NCI-H1694 treated with DMSO at 0.1 percent for 48 hours (cell line): ENCODE results near the gene ZNF394.
A peak's percentile ranks its signal among the peaks of the same experiment; 100 is the strongest.

Experiments
- DNase-seq: peaks from one replicate; lab custom pipeline; 2025; lab: John Stamatoyannopoulos, UW

Gene ZNF394

GRCh38 chr7:99449326-99449725 is 50.8 kb downstream of the ZNF394 start:
- DNase-seq: peak; percentile 26

- no peak for DNase-seq
Observed at GRCh38 chr7:99448855-99449254, 51.2 kb downstream of the ZNF394 start.

- DNase-seq: peak; percentile 7
Observed at GRCh38 chr7:99447943-99448342, 52.1 kb downstream of the ZNF394 start.

GRCh38 chr7:99446096-99446495 is 54.0 kb downstream of the ZNF394 start:
- no peak for DNase-seq
